Erythroblast (primary cell): ENCODE data around the gene CCSER1.
"Not testable (repeated sequence)": the region's sequence is repeated elsewhere in the genome, so short reads cannot be mapped to it uniquely, and the experiment has no call there.

Source experiments
- GATA1 ChIP-seq: IDR thresholded peaks from 2 replicates; pipeline ENCODE4 v1.6.1; 2011; ENCODE audit warnings: low read depth, mild to moderate bottlenecking, control low read depth, low read length, moderate library complexity
- POLR2A ChIP-seq: IDR thresholded peaks from 2 replicates; pipeline ENCODE4 v1.6.1; 2011; ENCODE audit warnings: mild to moderate bottlenecking, low read length

GRCh38 chr4:91356496-91356895 lies 1229.3 kb downstream of the CCSER1 start:
- TF ChIP-seq POLR2A, GATA1: not testable (repeated sequence)
